Endothelial cell of umbilical vein (primary cell): ENCODE results near the gene PMIS2. TPM values are rescaled to one million over a fixed set of nuclear protein-coding genes. Genes with fewer than 3 reads are reported as not detected.

Source experiments
- BruUV-seq: library from RNA; stranded (reverse); fragments of 400-500 nt; replicated peaks from 2 replicates; lab custom pipeline; 2021; lab: Mats Ljungman, UMichigan
- CTCF ChIA-PET: fragments of 300-600, 350-600 bp; sonication (Branson Sonifier 250); formaldehyde crosslinking; loops from one replicate; lab custom pipeline; 2021; ENCODE audit warnings: antibody characterized with exemption, inconsistent platforms; lab: Charles Lee
- POLR2A ChIA-PET: fragments of 300-600, 350-600 bp; sonication (Branson Sonifier 250); formaldehyde crosslinking; loops from one replicate; lab custom pipeline; 2021; ENCODE audit warnings: antibody characterized with exemption, inconsistent platforms; lab: Charles Lee
- DNase-seq: peaks from one replicate; pipeline ENCODE4 v3.0.0-alpha.2; 2011; ENCODE audit warnings: low read depth, low spot score
- FAIRE-seq: peaks from 2 replicates; lab custom pipeline; 2011; peaks lifted over from hg19 to GRCh38; lab: Jason Lieb, UNC
- H2AFZ ChIP-seq: 2 replicates; pipeline ENCODE4 v1.6.0; 2012; ENCODE audit warnings: low read depth, low read length, control low read depth, inconsistent platforms
- H3K27ac ChIP-seq: 2 replicates; pipeline ENCODE4 v1.5.1; 2011; ENCODE audit warnings: low read depth, mild to moderate bottlenecking, control low read depth, low read length, moderate library complexity; ENCODE audit not compliant: insufficient read depth
- H3K27me3 ChIP-seq, 2 experiments: 2 replicates each; pipeline versions ENCODE4 v1.6.0 to v1.6.1; 2011; ENCODE audit warnings: low read length in 2 of 2, mixed read lengths in 1 of 2; ENCODE audit not compliant: control insufficient read depth in 2 of 2, insufficient read depth in 2 of 2
- H3K36me3 ChIP-seq, 2 experiments: 2 replicates in 1 of 2; 3 replicates in 1 of 2; pipeline ENCODE4 v1.5.1; 2011; ENCODE audit warnings: low read length in 2 of 2, mild to moderate bottlenecking in 1 of 2, moderate library complexity in 1 of 2; ENCODE audit not compliant: control insufficient read depth in 2 of 2, insufficient read depth in 2 of 2; ENCODE audit errors: extremely low read depth in 1 of 2
- H3K4me1 ChIP-seq: 3 replicates; pipeline ENCODE4 v1.5.1; 2011; ENCODE audit warnings: mild to moderate bottlenecking, low read length; ENCODE audit not compliant: control insufficient read depth, insufficient read depth; ENCODE audit errors: extremely low read depth
- H3K4me2 ChIP-seq: 2 replicates; pipeline ENCODE4 v1.6.1; 2011; ENCODE audit warnings: low read length, control low read depth, mixed read lengths; ENCODE audit not compliant: insufficient read depth
- H3K4me3 ChIP-seq, 3 experiments: fragments of 200-600 bp in 1 of 3; sonication (generic), shearing (Covaris generic) in 1 of 3; replicated peaks in 1 of 3; 2 replicates each; pipeline ENCODE4 v1.5.1; 2011 to 2016; ENCODE audit warnings: control low read depth in 3 of 3, low read length in 3 of 3, mild to moderate bottlenecking in 2 of 3, inconsistent platforms in 1 of 3, low read depth in 1 of 3, moderate library complexity in 1 of 3; ENCODE audit not compliant: insufficient read depth in 1 of 3
- H3K79me2 ChIP-seq: 2 replicates; pipeline ENCODE4 v1.6.0; 2012; ENCODE audit warnings: low read length, inconsistent platforms; ENCODE audit not compliant: control insufficient read depth, insufficient read depth
- H3K9ac ChIP-seq: replicated peaks from 2 replicates; pipeline ENCODE3; 2011; ENCODE audit warnings: low read length, control low read depth; ENCODE audit not compliant: insufficient read depth; ENCODE audit errors: extremely low read depth
- H3K9me1 ChIP-seq: replicated peaks from 3 replicates; pipeline ENCODE4 v1.6.0; 2011; ENCODE audit warnings: mild to moderate bottlenecking, low read length; ENCODE audit not compliant: control insufficient read depth, insufficient read depth; ENCODE audit errors: extremely low read depth
- H3K9me3 ChIP-seq: replicated peaks from 2 replicates; pipeline ENCODE4 v1.5.1; 2012; ENCODE audit warnings: low read length, inconsistent platforms; ENCODE audit not compliant: control insufficient read depth, insufficient read depth
- H4K20me1 ChIP-seq: replicated peaks from 2 replicates; pipeline ENCODE3; 2011; ENCODE audit warnings: mild to moderate bottlenecking, low read length; ENCODE audit not compliant: control insufficient read depth, insufficient read depth; ENCODE audit errors: extremely low read depth
- EZH2 ChIP-seq: IDR thresholded peaks from 2 replicates; pipeline ENCODE4 v1.6.1; 2012; ENCODE audit warnings: borderline replicate concordance, low read depth, mild to moderate bottlenecking, moderate library complexity, low read length, inconsistent platforms; ENCODE audit not compliant: severe bottlenecking
- FOS ChIP-seq: IDR thresholded peaks from 2 replicates; pipeline ENCODE4 v1.6.1; 2011; ENCODE audit warnings: mild to moderate bottlenecking, low read length, moderate library complexity, borderline replicate concordance; ENCODE audit not compliant: insufficient read depth
- GATA2 ChIP-seq: IDR thresholded peaks from 2 replicates; pipeline ENCODE4 v1.7.0; 2011; ENCODE audit warnings: low read depth, mild to moderate bottlenecking, moderate library complexity, mixed read lengths, low read length; ENCODE audit not compliant: insufficient read length, insufficient read depth
- JUN ChIP-seq: IDR thresholded peaks from 2 replicates; pipeline ENCODE4 v1.6.1; 2011; ENCODE audit warnings: borderline replicate concordance, low read depth; ENCODE audit not compliant: insufficient read length, insufficient read depth
- MYC ChIP-seq: IDR thresholded peaks from one replicate; pipeline ENCODE4 v1.6.1; 2011; ENCODE audit warnings: mild to moderate bottlenecking, low read depth, low read length
- POLR2A ChIP-seq: IDR thresholded peaks from 2 replicates; pipeline ENCODE4 v1.6.1; 2012; ENCODE audit warnings: low read depth, mild to moderate bottlenecking, control low read depth, low read length
- POLR2AphosphoS5 ChIP-seq: IDR thresholded peaks from 2 replicates; pipeline ENCODE4 v1.6.1; 2012; ENCODE audit warnings: low read depth, mild to moderate bottlenecking, control low read depth, low read length, moderate library complexity; ENCODE audit not compliant: insufficient read depth
- dilution Hi-C: fragments of 300-500 bp; cut with MboI; formaldehyde crosslinking; loops from one replicate; pipeline ENCODE4 v1.15.0; 2019; ENCODE audit warnings: low sequenced_read_pairs; ENCODE audit not compliant: extremely low pct_ligation_motif_present
- intact Hi-C: fragments of 100-400 bp; cut with micrococcal nuclease; formaldehyde crosslinking; loops from one replicate; pipeline ENCODE4 v1.10.0; 2022
- polyA plus RNA-seq, 4 experiments: library from polyadenylated mRNA; depleted of rRNA in 3 of 4; stranded (reverse) in 3 of 4; unstranded in 1 of 4; fragments of >200 nt; gene quantifications; 2 replicates each; pipeline versions ENCODE4 v1.2.1 to v1.2.3, GENCODE V29; 2011 to 2012; ENCODE audit warnings: missing spikeins in 1 of 4
- total RNA-seq: library from RNA; stranded (reverse); gene quantifications from 2 replicates; pipeline ENCODE4 v1.2.3, GENCODE V29; 2021
- TF ChIP-seq, protein P1 (sequence below), 2 donors: IDR thresholded peaks; 1 replicate in 1 of 2; 2 replicates in 1 of 2; pipeline ENCODE4 v1.5.1; 2011; ENCODE audit warnings: low read length in 2 of 2, mild to moderate bottlenecking in 2 of 2, moderate library complexity in 2 of 2, control low read depth in 1 of 2, inconsistent platforms in 1 of 2, low read depth in 1 of 2; ENCODE audit not compliant: insufficient read depth in 1 of 2; ENCODE audit errors: extremely low read depth in 1 of 2
- TF ChIP-seq, protein P2 (sequence below): IDR thresholded peaks from 2 replicates; pipeline ENCODE4 v1.6.1; 2011; ENCODE audit not compliant: insufficient read depth, insufficient read length

Gene PMIS2
- total and polyA plus RNA-seq, 2 donors (not counting 3 experiments of a cell fraction or from before 2014, with no cell fraction given): not detected

DNA sequence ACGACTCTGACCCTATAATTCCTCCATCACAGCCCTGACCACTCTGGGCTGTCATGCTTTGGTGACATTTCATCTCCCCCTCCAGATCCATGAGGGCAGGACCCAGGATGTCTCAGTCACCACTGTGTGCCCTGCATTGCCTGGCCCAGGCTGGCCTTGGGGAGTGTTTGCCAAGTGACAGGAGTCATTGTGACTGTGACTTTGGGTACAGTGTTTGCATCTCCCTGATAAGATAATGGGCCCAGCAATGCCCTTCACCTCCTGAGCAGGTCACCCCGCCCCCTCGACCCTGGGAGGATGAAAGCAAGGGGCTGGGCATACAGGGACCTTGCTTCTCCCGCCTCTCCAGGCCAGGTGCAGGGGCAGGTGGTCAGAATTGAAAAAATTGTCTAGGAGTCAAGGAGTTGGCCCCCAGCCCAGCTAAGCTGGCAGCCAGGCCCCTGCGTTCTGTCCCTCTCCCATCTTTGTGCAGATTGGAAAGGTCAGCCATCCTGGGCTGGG is 16.6 kb upstream of the PMIS2 start:
- CTCF ChIA-PET: no interaction called here
- dilution Hi-C loops: no loop called here
- no peak overlapping the region for H3K9ac ChIP-seq

More for the DNA sequence above, 16.6 kb upstream of the PMIS2 start:
- DNase-seq: no peak
- H3K79me2 ChIP-seq: no peaks in the 10 kb centered on the region
- no peak overlapping the region for H3K4me2 ChIP-seq
- no peaks in the 10 kb centered on the region for H3K27me3 ChIP-seq
- POLR2A ChIA-PET: no interaction called here
- H3K4me3 ChIP-seq: no peak overlapping the region
- H3K9me3 ChIP-seq: no peaks in the 10 kb centered on the region
- no peaks in the 10 kb centered on the region for H3K4me1 ChIP-seq
- TF ChIP-seq, protein P1, sequence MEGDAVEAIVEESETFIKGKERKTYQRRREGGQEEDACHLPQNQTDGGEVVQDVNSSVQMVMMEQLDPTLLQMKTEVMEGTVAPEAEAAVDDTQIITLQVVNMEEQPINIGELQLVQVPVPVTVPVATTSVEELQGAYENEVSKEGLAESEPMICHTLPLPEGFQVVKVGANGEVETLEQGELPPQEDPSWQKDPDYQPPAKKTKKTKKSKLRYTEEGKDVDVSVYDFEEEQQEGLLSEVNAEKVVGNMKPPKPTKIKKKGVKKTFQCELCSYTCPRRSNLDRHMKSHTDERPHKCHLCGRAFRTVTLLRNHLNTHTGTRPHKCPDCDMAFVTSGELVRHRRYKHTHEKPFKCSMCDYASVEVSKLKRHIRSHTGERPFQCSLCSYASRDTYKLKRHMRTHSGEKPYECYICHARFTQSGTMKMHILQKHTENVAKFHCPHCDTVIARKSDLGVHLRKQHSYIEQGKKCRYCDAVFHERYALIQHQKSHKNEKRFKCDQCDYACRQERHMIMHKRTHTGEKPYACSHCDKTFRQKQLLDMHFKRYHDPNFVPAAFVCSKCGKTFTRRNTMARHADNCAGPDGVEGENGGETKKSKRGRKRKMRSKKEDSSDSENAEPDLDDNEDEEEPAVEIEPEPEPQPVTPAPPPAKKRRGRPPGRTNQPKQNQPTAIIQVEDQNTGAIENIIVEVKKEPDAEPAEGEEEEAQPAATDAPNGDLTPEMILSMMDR (IDR thresholded peaks at IDR 0.05; ENCODE audit: extremely low read depth in 1 of 2, insufficient read depth in 1 of 2, low read depth in 1 of 2, low read length in 2 of 2): no peak
- no peak for TF ChIP-seq FOS
- no peak for TF ChIP-seq JUN
- TF ChIP-seq, protein P2, sequence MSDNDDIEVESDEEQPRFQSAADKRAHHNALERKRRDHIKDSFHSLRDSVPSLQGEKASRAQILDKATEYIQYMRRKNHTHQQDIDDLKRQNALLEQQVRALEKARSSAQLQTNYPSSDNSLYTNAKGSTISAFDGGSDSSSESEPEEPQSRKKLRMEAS: no peak
- no peak for TF ChIP-seq POLR2AphosphoS5
- no peak for TF ChIP-seq GATA2
- no peak for TF ChIP-seq MYC
- no peak for TF ChIP-seq POLR2A
- TF ChIP-seq EZH2: no peak
- H3K27ac ChIP-seq: no peak overlapping the region
- H2AFZ ChIP-seq: no peak overlapping the region
- intact Hi-C loops: no loop called here
- no peak for FAIRE-seq
- no peaks in the 10 kb centered on the region for H3K36me3 ChIP-seq
- BruUV-seq: no TSS peak
- no peaks in the 10 kb centered on the region for H4K20me1 ChIP-seq
- H3K9me1 ChIP-seq: no peaks in the 10 kb centered on the region
